IPS-18c (cell line): Measurements from ENCODE around the gene OR2AT4.
"Not testable (repeated sequence)": the region's sequence is repeated elsewhere in the genome, so short reads cannot be mapped to it uniquely, and the experiment has no call there.

Experiments used
- H3K4me3 ChIP-seq: 2 replicates; pipeline ENCODE4 v1.7.0; 2013; ENCODE audit warnings: low read depth, mild to moderate bottlenecking, low read length, moderate library complexity; ENCODE audit not compliant: insufficient read depth
- H3K9me3 ChIP-seq: one replicate; pipeline ENCODE4 v1.6.1; 2013; ENCODE audit warnings: mild to moderate bottlenecking, low read length, moderate library complexity; ENCODE audit not compliant: control insufficient read depth, insufficient read depth

The OR2AT4 gene

DNA sequence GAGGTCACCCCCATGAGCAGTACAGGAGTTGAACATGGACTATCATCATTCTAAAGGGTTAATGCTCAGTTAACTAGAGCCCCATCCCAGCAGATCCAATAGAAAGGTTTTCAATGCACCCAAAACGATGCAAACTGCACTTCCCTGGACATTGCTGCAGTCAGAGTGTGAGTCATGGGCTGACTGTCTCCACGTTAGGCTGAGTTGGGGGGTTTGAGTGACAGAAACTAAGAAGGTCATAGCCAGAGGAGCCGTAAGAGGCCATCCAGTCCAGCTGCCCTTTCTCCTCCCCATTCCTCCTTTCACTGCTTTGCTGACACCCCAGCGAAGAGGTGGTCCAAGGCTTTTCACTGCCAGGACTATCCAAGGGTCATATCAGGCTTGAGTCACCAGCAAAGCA, 10.5 kb upstream of the OR2AT4 start:
- Histone ChIP-seq H3K4me3 (no peak overlapping the region), H3K9me3 (no peaks in the 10 kb centered on the region)

DNA sequence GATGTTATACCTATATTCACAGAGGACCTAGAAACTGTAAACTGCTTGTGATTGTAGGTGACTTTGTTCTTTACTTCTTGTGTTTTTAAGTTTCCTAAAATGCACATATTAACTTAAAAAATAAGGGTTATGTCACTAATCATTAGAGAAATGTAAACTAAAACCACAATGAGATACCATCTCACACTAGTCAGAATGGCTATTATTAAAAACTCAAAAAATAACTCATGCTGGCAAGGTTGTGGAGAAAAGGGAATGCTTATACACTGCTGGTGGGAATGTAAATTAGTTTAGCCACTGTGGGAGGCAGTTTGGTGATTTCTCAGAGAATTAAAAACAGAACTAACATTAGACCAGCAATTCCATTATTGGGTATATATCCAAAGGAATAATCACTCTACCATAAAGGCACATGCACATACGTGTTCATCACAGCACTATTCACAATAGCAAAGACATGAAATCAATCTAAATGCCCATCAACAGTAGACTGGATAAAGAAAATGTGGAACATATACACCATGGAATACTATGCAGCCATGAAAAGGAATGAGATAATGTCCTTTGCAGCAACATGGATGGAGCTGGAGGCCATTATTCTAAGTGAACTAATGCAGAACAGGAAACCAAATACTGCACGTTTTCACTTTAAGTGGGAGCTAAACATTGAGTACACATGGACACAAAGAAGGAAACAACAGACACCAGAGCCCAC, 9.4 kb upstream of the OR2AT4 start:
- H3K9me3 ChIP-seq, H3K4me3 ChIP-seq: not testable (repeated sequence)

DNA sequence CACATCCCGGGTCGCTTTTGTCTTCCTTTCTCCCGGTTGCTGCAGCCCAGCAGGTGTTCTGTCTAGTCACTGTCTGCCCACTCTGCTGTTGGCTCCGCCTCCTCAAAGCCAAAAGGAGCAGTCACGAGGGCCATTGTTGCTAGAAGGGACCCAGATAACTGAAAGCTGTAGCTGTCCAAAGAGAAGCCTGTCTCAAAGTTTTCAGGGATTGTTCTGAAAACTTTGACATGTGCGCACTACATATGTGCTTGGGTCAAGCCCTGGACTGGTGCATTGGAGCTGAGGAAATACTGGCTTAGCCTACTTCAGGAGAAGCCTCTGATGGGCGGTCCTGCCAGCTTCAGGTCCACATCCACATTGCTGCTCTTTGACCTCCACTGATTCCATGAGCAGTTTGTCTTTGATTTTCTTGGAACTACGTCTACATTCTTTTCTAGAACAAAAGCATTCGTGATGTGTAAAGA, 8.8 kb upstream of the OR2AT4 start:
- Histone ChIP-seq H3K9me3 (peaks cover 2% of the 10 kb centered on the region), H3K4me3 (no peak overlapping the region)

DNA sequence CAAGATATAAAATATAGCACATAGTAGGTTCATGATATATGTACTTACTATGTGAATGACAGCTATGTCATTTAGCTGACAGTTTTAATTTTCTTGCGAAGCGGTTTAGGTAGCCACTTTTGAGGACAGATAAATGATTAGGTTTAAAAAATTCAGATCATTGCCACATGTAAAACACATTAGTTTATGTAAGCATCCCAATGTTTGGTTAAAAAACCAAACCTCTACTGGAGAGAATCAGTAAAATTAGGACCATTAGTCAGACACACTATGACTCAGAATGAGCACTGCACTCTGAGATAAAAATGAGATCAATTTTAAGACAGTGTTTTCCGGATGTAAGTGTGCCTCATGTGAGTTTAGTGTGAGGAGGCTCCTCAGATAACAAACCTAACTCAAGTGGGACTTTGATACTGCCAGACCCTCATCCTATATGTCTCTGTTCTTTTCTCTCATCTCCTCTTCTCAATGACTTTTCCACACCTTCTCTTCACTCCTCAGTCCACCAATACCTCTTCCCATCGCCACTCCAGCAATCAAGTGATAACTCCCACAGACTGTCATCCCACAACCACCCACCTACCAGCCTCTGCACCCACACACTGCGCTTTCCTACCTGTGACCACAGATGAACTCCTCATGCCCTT, 6.8 kb upstream of the OR2AT4 start:
- H3K4me3 ChIP-seq: no peak overlapping the region

DNA sequence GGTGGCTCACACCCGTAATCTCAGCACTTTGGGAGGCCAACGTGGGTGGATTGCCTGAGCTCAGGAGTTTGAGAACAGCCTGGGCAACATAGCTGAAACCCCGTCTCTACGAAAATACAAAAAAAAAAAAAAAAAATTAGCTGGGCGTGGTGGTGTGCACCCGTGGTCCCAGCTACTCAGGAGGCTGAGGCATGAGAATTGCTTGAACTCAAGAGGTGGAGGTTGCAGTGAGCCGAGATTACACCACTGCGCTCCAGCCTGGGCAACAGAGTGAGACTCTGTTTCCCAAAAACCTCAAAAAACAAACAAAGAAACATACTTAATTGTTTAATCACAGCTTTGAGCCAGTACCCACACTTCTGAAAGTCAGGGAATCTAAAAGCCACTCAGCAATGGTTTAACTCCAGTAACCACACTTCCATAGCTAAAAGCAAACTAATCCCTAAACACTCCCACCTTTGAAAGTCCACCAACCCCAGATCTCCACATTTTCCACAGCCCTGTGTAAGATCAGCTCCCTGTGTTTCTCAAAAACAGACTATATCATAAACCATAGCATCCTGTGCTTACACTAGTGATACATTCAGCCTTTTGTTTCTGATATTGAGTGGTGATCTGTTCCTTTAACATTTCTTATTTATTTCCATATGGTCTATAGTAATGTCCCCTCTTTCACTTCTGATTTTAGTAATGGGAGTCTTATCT, 4.9 kb upstream of the OR2AT4 start:
- Histone ChIP-seq H3K9me3 (peaks cover 2% of the 10 kb centered on the region), H3K4me3 (no peak overlapping the region)

More for the DNA sequence above, 6.8 kb upstream of the OR2AT4 start:
- H3K9me3 ChIP-seq: peaks cover 2% of the 10 kb centered on the region

DNA sequence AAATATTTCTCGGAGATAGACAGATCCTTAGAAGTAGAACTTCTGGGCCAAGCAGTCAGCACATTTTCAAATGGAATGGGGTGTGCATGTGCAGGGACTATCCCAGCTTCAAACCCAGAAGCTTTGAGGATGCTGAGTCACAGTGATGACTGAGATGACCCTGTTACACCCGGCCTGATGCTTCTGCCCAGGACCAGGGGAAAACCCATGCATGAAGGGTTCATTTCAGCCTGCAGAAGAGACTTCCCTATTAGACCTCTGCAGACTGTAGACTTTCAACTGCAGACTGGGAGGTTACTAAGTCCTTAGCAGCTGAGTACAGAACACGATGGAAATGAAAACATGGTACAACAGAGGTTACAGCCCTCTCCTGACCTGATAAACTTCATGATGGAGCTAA, 3.6 kb upstream of the OR2AT4 start:
- Histone ChIP-seq H3K4me3 (no peak overlapping the region), H3K9me3 (peaks cover 2% of the 10 kb centered on the region)

DNA sequence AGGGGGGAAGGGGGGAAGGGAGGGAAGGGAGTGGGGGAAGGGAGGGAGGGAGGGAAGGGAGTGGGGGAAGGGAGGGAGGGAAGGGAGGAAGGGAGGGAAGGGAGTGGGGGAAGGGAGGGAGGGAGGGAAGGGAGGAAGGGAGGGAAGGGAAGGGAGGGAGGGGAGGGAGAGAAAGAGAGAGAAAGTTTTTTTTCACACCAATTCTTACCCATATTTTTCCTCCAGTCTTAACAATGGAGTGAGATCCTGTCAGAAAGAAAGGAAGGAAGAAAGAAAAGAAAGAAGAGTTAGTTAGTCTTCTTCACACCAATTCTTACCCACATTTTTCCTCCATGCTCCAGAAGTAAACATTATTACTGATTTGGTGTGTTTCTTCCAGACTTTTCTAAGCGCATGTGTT, 3.0 kb upstream of the OR2AT4 start:
- no peak overlapping the region for H3K4me3 ChIP-seq
- H3K9me3 ChIP-seq: peaks cover 2% of the 10 kb centered on the region

DNA sequence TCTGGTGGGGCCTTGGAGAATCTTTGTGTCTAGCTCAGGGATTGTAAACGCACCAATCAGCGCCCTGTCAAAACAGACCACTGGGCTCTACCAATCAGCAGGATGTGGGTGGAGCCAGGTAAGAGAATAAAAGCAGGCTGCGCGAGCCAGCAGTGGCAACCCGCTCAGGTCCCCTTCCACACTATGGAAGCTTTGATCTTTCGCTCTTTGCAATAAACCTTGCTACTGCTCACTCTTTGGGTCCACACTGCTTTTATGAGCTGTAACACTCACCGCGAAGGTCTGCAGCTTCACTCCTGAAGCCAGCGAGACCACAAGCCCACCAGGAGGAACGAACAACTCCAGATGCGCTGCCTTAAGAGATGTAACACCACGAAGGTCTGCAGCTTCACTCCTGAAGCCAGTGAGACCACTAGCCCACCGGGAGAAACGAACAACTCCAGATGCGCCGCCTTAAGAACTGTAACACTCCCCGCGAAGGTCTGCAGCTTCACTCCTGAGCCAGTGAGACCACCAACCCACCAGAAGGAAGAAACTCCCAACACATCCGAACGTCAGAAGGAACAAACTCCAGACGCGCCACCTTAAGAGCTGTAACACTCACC, 2.3 kb upstream of the OR2AT4 start:
- not testable (repeated sequence) for H3K4me3 ChIP-seq, H3K9me3 ChIP-seq

DNA sequence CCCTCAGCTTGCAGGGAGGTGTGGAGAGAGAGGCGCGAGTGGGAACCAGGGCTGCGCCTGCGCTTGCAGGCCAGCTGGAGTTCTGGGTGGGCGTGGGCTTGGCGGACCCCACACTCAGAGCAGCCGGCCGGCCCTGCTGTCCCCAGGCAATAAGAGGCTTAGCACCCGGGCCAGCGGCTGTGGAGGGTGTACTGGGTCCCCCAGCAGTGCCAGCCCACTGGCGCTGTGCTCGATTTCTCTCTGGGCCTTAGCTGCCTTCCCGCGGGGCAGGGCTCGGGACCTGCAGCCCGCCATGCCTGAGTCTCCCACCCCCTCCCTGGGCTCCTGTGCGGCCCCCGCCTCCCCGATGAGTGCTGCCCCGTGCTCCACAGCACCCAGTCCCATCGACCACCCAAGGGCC, 1.5 kb upstream of the OR2AT4 start:
- H3K4me3 ChIP-seq, H3K9me3 ChIP-seq: not testable (repeated sequence)

DNA sequence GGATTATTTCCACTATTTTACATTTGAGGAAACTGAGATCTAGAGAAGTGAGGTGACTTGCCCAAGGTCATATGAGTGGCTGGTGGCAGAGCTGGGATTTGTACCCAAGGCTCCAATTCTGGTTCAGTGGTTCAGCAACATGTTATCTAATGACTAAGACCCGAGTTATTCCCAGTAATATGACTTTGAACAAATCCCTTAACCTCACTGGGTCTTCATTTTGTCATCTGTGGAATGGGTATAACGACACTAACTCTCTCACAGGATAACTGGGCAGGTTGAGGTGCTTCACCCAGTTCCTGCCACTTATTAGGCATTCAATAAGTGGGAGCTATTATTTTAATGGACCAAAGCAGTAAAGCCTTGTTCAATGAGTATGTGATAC, 489 bp upstream of the OR2AT4 start:
- peaks cover 4% of the 10 kb centered on the region for H3K9me3 ChIP-seq
- no peak overlapping the region for H3K4me3 ChIP-seq

DNA sequence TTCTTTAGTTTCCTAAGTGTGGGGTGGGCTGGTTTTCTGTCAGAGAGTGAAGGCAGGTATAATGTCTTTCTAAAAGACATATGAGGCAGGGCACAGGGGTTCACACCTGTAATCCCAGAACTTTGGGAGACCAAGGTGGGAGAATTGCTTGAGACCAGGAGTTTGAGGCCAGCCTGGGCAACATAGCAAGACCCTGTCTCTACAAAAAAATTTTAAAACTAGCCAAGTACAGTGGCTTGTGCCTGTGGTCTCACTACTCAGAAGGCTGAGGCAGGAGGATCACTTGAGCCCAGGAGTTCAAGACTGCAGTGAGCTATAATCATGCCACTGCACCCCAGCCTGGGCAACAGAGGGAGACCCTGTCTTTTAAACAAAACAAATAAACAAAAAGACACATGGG, 2.3 kb downstream of the OR2AT4 start:
- not testable (repeated sequence) for H3K9me3 ChIP-seq

DNA sequence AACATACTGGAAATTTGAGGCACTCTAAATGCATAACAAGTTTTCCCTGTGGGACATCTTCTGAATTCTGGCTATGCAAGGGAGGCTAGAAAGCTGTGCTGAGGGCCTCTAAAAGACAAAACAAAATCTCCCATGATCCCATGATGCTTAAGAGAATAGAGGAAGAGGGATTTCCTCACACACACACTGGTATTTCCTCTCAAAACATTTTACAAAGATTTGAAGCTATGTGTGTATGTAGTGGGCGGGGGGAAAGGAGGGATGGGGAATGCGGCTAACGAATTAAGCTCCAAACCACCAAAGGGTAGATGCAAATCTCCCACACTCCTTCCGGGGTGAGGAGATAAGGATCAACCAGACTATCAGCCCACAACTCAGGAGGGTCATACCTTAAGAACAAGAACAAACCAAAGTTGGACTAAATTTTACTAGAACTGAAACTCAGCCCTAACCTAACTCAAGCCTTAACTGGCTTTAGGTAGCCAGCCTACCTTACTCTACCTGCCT, 6.0 kb downstream of the OR2AT4 start:
- Histone ChIP-seq H3K4me3 (no peak overlapping the region), H3K9me3 (peaks cover 2% of the 10 kb centered on the region)

More for the DNA sequence above, 2.3 kb downstream of the OR2AT4 start:
- H3K4me3 ChIP-seq: not testable (repeated sequence)

DNA sequence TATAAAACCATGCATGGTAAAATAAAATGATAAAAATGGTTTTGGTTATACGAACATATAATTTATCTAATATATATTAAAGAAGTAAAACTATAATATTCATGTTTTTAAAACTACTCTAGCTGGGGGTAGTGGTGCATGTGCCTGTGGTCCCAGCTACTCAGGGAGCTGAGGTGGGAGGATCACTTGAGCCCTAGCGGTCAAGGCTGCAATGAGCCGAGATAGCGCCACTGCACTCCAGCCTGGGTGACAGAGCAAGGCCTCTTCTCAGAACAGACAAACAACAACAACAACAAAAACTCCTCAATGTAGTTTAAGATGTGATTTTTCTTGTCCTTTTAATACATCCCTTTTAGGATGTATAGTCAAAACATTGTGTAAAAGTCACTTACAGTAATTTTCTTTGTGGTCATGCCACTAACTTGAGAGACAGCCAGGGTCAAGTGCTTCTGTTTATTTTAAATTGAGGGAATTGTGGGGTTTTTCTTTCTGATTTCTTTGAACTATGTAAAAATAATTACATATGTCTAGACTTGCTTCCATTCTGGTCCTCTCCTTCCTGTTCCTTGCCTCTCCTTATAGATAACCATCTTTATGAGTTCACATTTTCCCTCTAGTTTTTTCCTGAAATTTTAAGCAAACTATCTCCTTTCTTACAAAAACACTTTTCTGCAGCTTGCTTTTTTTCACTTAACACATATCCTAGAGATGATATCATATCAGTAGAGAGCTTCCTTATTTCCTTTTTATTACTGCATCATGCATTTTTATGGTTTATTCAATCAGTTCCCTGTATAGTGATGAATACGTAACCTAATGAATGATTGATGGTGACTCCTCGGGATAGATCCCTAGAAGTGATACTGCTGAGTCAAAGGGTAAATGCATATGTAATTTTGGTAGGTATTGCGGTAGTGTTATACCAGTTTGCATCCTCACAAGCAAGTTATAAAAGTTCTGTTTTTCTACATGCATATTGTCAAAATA, 9.1 kb downstream of the OR2AT4 start:
- Histone ChIP-seq H3K4me3 (no peak overlapping the region), H3K9me3 (no peaks in the 10 kb centered on the region)

DNA sequence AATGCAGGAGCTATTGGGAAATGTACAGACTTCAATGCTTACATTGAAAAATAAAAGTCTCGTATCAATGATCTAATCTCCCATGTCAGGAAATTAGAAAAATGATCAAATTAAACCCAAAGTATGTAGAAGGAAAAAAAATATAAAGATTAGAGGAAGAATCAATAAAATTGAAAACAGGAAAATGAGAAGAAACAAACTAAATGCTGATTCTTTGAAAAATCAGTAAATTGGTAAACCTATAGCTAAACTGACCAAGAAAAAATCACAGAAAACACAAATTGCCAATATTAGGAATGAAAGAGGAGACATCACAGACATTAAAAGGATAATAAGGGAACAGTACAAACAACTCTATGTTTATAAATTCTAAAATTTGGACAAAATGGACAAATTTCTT, 11.8 kb downstream of the OR2AT4 start:
- no peak overlapping the region for H3K4me3 ChIP-seq
- H3K9me3 ChIP-seq: no peaks in the 10 kb centered on the region

DNA sequence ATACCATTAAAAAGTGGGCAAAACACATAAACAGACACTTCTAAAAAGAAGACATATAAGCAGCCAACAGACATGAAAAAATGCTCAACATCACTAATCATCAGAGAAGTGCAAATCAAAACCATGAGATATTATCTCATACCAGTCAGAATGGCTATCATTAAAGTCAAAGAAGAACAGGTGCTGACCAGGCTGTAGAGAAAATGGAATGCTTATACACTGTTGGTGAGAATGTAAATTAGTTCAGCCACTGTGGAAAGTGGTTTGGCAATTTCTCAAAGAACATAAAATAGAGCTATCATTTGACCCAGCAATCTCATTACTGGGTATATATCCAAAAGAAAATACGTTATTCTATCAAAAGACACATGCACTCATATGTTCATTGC, 13.5 kb downstream of the OR2AT4 start:
- Histone ChIP-seq H3K4me3 (no peak overlapping the region), H3K9me3 (no peaks in the 10 kb centered on the region)

DNA sequence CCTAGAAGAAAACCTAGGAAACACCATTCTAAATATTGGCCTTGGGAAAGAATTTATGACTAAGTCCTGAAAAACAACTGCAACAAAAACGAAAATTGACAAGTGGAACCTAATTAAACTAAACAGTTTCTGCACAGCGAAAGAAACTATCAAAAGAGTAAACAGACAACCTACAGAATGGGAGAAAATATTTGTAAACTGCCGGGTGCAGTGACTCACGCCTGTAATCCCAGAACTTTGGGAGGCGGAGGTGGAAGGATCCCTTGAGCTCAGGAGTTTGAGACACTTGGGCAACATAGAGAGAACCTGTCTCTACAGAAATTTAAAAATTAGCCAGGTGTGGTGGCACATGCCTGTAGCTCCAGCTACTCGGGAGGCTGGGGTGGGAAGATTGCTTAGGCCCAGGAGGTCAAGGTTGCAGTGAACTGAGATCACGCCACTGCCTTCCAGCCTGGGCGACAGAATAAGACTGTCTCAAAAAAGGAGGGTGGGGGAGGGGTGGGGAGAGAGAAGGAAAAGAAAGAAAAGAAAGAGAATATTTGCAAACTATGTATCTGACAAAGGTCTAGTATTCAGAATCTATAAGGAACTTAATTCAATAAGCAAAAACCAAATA, 14.0 kb downstream of the OR2AT4 start:
- no peaks in the 10 kb centered on the region for H3K9me3 ChIP-seq
- H3K4me3 ChIP-seq: no peak overlapping the region
